Keratinocyte (primary cell): ENCODE data around the gene PRPH2. TPM values are rescaled to one million over a fixed set of nuclear protein-coding genes. Genes with fewer than 3 reads are reported as not detected.

Source experiments
- DNase-seq: peaks from one replicate; pipeline ENCODE4 v3.0.0-alpha.2; 2011; ENCODE audit warnings: low read depth, missing footprints, low spot score
- FAIRE-seq: peaks from 2 replicates; lab custom pipeline; 2011; peaks lifted over from hg19 to GRCh38; lab: Jason Lieb, UNC
- H2AFZ ChIP-seq: 2 replicates; pipeline ENCODE4 v1.6.0; 2012; ENCODE audit warnings: low read length, control low read depth, inconsistent platforms; ENCODE audit not compliant: control insufficient read depth
- H3K27ac ChIP-seq: 2 replicates; pipeline ENCODE4 v1.5.1; 2011; ENCODE audit warnings: low read length; ENCODE audit not compliant: control insufficient read depth, insufficient read depth
- H3K27me3 ChIP-seq: 3 replicates; pipeline ENCODE4 v1.6.0; 2011; ENCODE audit warnings: low read length; ENCODE audit not compliant: control insufficient read depth, insufficient read depth; ENCODE audit errors: extremely low read depth
- H3K36me3 ChIP-seq, 2 experiments: 2 replicates in 1 of 2; 3 replicates in 1 of 2; pipeline ENCODE4 v1.5.1; 2011; ENCODE audit warnings: low read length in 2 of 2, mild to moderate bottlenecking in 1 of 2; ENCODE audit not compliant: control insufficient read depth in 2 of 2, insufficient read depth in 2 of 2; ENCODE audit errors: extremely low read depth in 1 of 2
- H3K4me1 ChIP-seq: 3 replicates; pipeline ENCODE4 v1.5.1; 2011; ENCODE audit warnings: low read length; ENCODE audit not compliant: control insufficient read depth, insufficient read depth; ENCODE audit errors: extremely low read depth
- H3K4me2 ChIP-seq: 3 replicates; pipeline ENCODE4 v1.6.0; 2011; ENCODE audit warnings: low read depth, low read length; ENCODE audit not compliant: control insufficient read depth, insufficient read depth; ENCODE audit errors: extremely low read depth
- H3K4me3 ChIP-seq, 3 experiments: fragments of 200-600 bp in 1 of 3; sonication (generic) in 1 of 3; 2 replicates in 2 of 3; 3 replicates in 1 of 3; pipeline ENCODE4 v1.5.1; 2011 to 2016; ENCODE audit warnings: low read length in 3 of 3, mild to moderate bottlenecking in 3 of 3, control low read depth in 2 of 3, inconsistent platforms in 1 of 3, low read depth in 1 of 3, mixed read lengths in 1 of 3, mixed run types in 1 of 3, moderate library complexity in 1 of 3; ENCODE audit not compliant: control insufficient read depth in 2 of 3, insufficient read depth in 2 of 3; ENCODE audit errors: extremely low read depth in 1 of 3
- H3K79me2 ChIP-seq: 2 replicates; pipeline ENCODE4 v1.6.0; 2012; ENCODE audit warnings: low read length; ENCODE audit not compliant: control insufficient read depth, insufficient read depth
- H3K9ac ChIP-seq: 3 replicates; pipeline ENCODE4 v1.6.0; 2011; ENCODE audit warnings: low read length; ENCODE audit not compliant: control insufficient read depth, insufficient read depth; ENCODE audit errors: extremely low read depth
- H3K9me1 ChIP-seq: 3 replicates; pipeline ENCODE4 v1.6.0; 2011; ENCODE audit warnings: low read length; ENCODE audit not compliant: control insufficient read depth, insufficient read depth; ENCODE audit errors: extremely low read depth
- H3K9me3 ChIP-seq: 2 replicates; pipeline ENCODE4 v1.5.1; 2012; ENCODE audit warnings: low read depth, low read length; ENCODE audit not compliant: control insufficient read depth
- H4K20me1 ChIP-seq: 3 replicates; pipeline ENCODE4 v1.6.0; 2011; ENCODE audit warnings: low read length; ENCODE audit not compliant: control insufficient read depth, insufficient read depth; ENCODE audit errors: extremely low read depth
- CTCF ChIP-seq, 3 experiments: IDR thresholded peaks in 1 of 3; conservative IDR thresholded peaks in 1 of 3; optimal IDR thresholded peaks in 1 of 3; 2 replicates in 2 of 3; 3 replicates in 1 of 3; pipeline versions ENCODE3 to v1.5.1; 2011; ENCODE audit warnings: low read length in 3 of 3, mild to moderate bottlenecking in 3 of 3, moderate library complexity in 2 of 3, control low read depth in 1 of 3, inconsistent platforms in 1 of 3; ENCODE audit not compliant: insufficient read depth in 2 of 3; ENCODE audit errors: extremely low read depth in 1 of 3
- EZH2 ChIP-seq: IDR thresholded peaks from one replicate; pipeline ENCODE4 v1.6.1; 2012; ENCODE audit warnings: inconsistent platforms, mild to moderate bottlenecking, low read length, moderate library complexity
- dilution Hi-C: fragments of 300-500 bp; cut with MboI; formaldehyde crosslinking; loops from one replicate; pipeline ENCODE4 v1.7.0; 2020; ENCODE audit warnings: low sequenced_read_pairs; ENCODE audit not compliant: extremely low pct_ligation_motif_present
- polyA plus RNA-seq, 5 experiments: library from polyadenylated mRNA; depleted of rRNA in 3 of 5; stranded (reverse) in 3 of 5; stranded (forward) in 1 of 5; unstranded in 1 of 5; fragments of >200 nt; gene quantifications; 1 replicate in 1 of 5; 2 replicates in 3 of 5; 3 replicates in 1 of 5; pipeline versions ENCODE4 v1.2.1 to v1.2.3, GENCODE V29; 2011 to 2012; ENCODE audit warnings: missing spikeins in 2 of 5, low read depth in 1 of 5, low replicate concordance in 1 of 5

The PRPH2 gene
- polyA plus RNA-seq, 1 donor (not counting 4 experiments of a cell fraction or from before 2014, with no cell fraction given), result 0.01 TPM

DNA sequence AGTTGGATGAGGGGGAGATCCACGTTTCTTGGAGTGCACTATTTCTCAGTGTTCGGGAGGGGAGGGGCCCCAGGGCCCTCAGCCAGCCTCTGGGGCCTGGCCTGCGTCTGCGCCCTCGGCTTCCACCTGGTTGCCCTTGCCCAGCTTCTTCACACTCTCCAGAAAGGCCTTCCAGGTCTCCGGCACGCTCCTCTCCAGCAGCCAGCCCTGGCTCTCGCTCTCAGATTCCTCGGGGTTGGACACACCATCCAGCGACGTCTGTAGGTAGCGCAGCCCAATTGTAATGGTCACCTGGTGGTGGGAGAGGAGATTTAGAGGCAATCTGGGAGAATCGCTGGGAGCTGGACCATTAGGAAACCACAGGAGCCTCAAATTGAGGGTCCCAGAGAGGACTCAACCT, 24.2 kb downstream of the PRPH2 start:
- dilution Hi-C loops, result no loop called here
- Histone ChIP-seq H3K4me1 (peaks cover 30% of the 10 kb centered on the region), H2AFZ (no peak overlapping the region), H3K9ac (no peak overlapping the region), H3K79me2 (no peaks in the 10 kb centered on the region), H4K20me1 (no peaks in the 10 kb centered on the region), H3K9me1 (peaks cover 3% of the 10 kb centered on the region), H3K4me2 (no peak overlapping the region), H3K27me3 (no peaks in the 10 kb centered on the region), H3K27ac (no peak overlapping the region), H3K36me3 (peaks cover 6 to 7% of the 10 kb centered on the region in 2 experiments), H3K9me3 (no peaks in the 10 kb centered on the region), H3K4me3 (no peak overlapping the region)
- no peak for DNase-seq
- TF ChIP-seq CTCF (optimal IDR thresholded peaks at IDR 0.05 in 1 of 3, IDR thresholded peaks at IDR 0.05 in 1 of 3, conservative IDR thresholded peaks at IDR 0.05 in 1 of 3; ENCODE audit: extremely low read depth in 1 of 3, insufficient read depth in 2 of 3, low read length in 3 of 3) (no peak), EZH2 (no peak)
- no peak for FAIRE-seq

- H3K9me3 ChIP-seq, result no peaks in the 10 kb centered on the region
- H3K79me2 ChIP-seq, result no peaks in the 10 kb centered on the region
- no peak overlapping the region for H3K9ac ChIP-seq
- peaks cover 39% of the 10 kb centered on the region for H3K4me1 ChIP-seq
- H3K27ac ChIP-seq, result no peak overlapping the region
- FAIRE-seq (no peak), DNase-seq (no peak)
- dilution Hi-C loops, result no loop called here
- no peaks in the 10 kb centered on the region for H3K27me3 ChIP-seq
- no peak overlapping the region for H3K4me2 ChIP-seq
- peaks cover 3% of the 10 kb centered on the region for H3K9me1 ChIP-seq
- no peak overlapping the region for H2AFZ ChIP-seq
- no peak overlapping the region for H3K4me3 ChIP-seq
- peaks cover 10 to 11% of the 10 kb centered on the region in 2 experiments for H3K36me3 ChIP-seq
- no peaks in the 10 kb centered on the region for H4K20me1 ChIP-seq
- TF ChIP-seq CTCF (optimal IDR thresholded peaks at IDR 0.05 in 1 of 3, IDR thresholded peaks at IDR 0.05 in 1 of 3, conservative IDR thresholded peaks at IDR 0.05 in 1 of 3; ENCODE audit: extremely low read depth in 1 of 3, insufficient read depth in 2 of 3, low read length in 3 of 3) (no peak), EZH2 (no peak)
These were observed 25.1 kb downstream of the PRPH2 start for GRCh38 chr6:42697268-42697655.
